Gastroesophageal sphincter (tissue), 4 donors: ENCODE data around the gene PRKG1. TPM values are rescaled to one million over a fixed set of nuclear protein-coding genes. Genes with fewer than 3 reads are reported as not detected.

Source experiments
- ATAC-seq: fragments of 150-250 bp; one replicate; pipeline ENCODE4 v1.9.1; 2016; ENCODE audit warnings: mild to moderate bottlenecking, moderate library complexity
- H3K27ac ChIP-seq, 4 donors: fragments of 200-600 bp; sonication (generic) in 3 of 4; 1 replicate in 3 of 4; 2 replicates in 1 of 4; pipeline ENCODE4 v1.5.1; 2016 to 2019
- H3K27me3 ChIP-seq: fragments of 200-600 bp; sonication (generic); one replicate; pipeline ENCODE4 v1.5.1; 2019
- H3K36me3 ChIP-seq, 2 donors: fragments of 200-600 bp; sonication (generic); one replicate each; pipeline ENCODE4 v1.5.1; 2019; ENCODE audit warnings: control low read depth in 1 of 2
- H3K4me1 ChIP-seq, 3 donors: fragments of 200-600 bp; sonication (generic); 1 replicate in 2 of 3; 2 replicates in 1 of 3; pipeline ENCODE4 v1.5.1; 2016 to 2019; ENCODE audit warnings: control low read depth in 2 of 3
- H3K4me3 ChIP-seq, 2 donors: fragments of 200-600 bp; sonication (generic); one replicate each; pipeline ENCODE4 v1.5.1; 2019; ENCODE audit warnings: mild to moderate bottlenecking in 1 of 2, moderate library complexity in 1 of 2
- H3K9me3 ChIP-seq, 3 donors: fragments of 200-600 bp; sonication (generic); one replicate each; pipeline ENCODE4 v1.5.1; 2017 to 2019; ENCODE audit warnings: control low read depth in 2 of 3
- CTCF ChIP-seq, 4 experiments: fragments of 200-600 bp in 2 of 4; fragments of 450-650 bp in 2 of 4; sonication (generic) in 1 of 4; IDR thresholded peaks; one replicate each; pipeline ENCODE4 v1.5.1; 2017 to 2019; ENCODE audit warnings: antibody characterized with exemption in 4 of 4, mild to moderate bottlenecking in 2 of 4, moderate library complexity in 2 of 4
- EP300 ChIP-seq: sonication (generic); formaldehyde crosslinking; IDR thresholded peaks from one replicate; pipeline ENCODE4 v1.6.1; 2017; ENCODE audit warnings: antibody characterized with exemption, mild to moderate bottlenecking
- POLR2A ChIP-seq, 2 donors: fragments of 450-650 bp; IDR thresholded peaks; one replicate each; pipeline ENCODE4 v1.6.1; 2017; ENCODE audit warnings: antibody characterized with exemption in 2 of 2, mild to moderate bottlenecking in 2 of 2, moderate library complexity in 1 of 2
- POLR2AphosphoS5 ChIP-seq: sonication (generic); formaldehyde crosslinking; IDR thresholded peaks from one replicate; pipeline ENCODE4 v1.6.1; 2017; ENCODE audit warnings: antibody characterized with exemption
- WGBS, 2 donors: methylation state at CpG; one replicate each; pipeline ENCODE4 v1.1.5; 2018; ENCODE audit warnings: low coverage in 1 of 2; 5-methylcytosine and 5-hydroxymethylcytosine counted together
- total RNA-seq, 4 donors: library from RNA; depleted of rRNA; stranded (reverse); fragments of >200 nt; gene quantifications; one replicate each; pipeline ENCODE4 v1.1.0, GENCODE V29; 2016

The PRKG1 gene
- total RNA-seq, 4 donors from 2014 or later, result 27.5 to 73.2 (median 39.2) TPM

GRCh38 chr10:51097546-51097945, 23.3 kb downstream of the PRKG1 start:
- Histone ChIP-seq H3K9me3 (no peaks in the 10 kb centered on the region), H3K27ac (no peak overlapping the region), H3K4me3 (no peak overlapping the region), H3K27me3 (no peaks in the 10 kb centered on the region), H3K36me3 (no peaks in the 10 kb centered on the region), H3K4me1 (peaks cover 0 to 51% (median 4%) of the 10 kb centered on the region in 3 donors)
- TF ChIP-seq CTCF (IDR thresholded peaks at IDR 0.05) (no peak), EP300 (no peak), POLR2A (IDR thresholded peaks at IDR 0.05) (no peak), POLR2AphosphoS5 (no peak)
- ATAC-seq, result no peak
- WGBS, 2 donors, result 70 to 85% methylated on average over 4 of the region's 4 CpGs

GRCh38 chr10:51100221-51100620, 25.9 kb downstream of the PRKG1 start:
- Histone ChIP-seq H3K4me1 (peaks cover 0 to 28% (median 0%) of the 10 kb centered on the region in 3 donors), H3K36me3 (no peaks in the 10 kb centered on the region), H3K9me3 (no peaks in the 10 kb centered on the region), H3K27me3 (no peaks in the 10 kb centered on the region), H3K27ac (no peak overlapping the region), H3K4me3 (no peak overlapping the region)
- 87 to 100% methylated on average over 1 of the region's 1 CpG for WGBS, 2 donors
- TF ChIP-seq POLR2A (IDR thresholded peaks at IDR 0.05) (no peak), EP300 (no peak), POLR2AphosphoS5 (no peak), CTCF (IDR thresholded peaks at IDR 0.05) (no peak)
- ATAC-seq, result no peak

- no peaks in the 10 kb centered on the region for H3K9me3 ChIP-seq
- H3K36me3 ChIP-seq, result no peaks in the 10 kb centered on the region
- ATAC-seq, result no peak
- TF ChIP-seq POLR2A (IDR thresholded peaks at IDR 0.05) (no peak), EP300 (no peak), POLR2AphosphoS5 (no peak), CTCF (IDR thresholded peaks at IDR 0.05) (no peak)
- no peaks in the 10 kb centered on the region for H3K27me3 ChIP-seq
- H3K4me3 ChIP-seq, result no peak overlapping the region
- H3K4me1 ChIP-seq, result peaks cover 0 to 12% (median 0%) of the 10 kb centered on the region in 3 donors
- no peak overlapping the region for H3K27ac ChIP-seq
- WGBS, 2 donors, result 93% methylated on average over 3 of the region's 3 CpGs
Observed at GRCh38 chr10:51103554-51104217, 29.4 kb downstream of the PRKG1 start.

GRCh38 chr10:51106311-51106945, 32.1 kb downstream of the PRKG1 start:
- H3K36me3 ChIP-seq, result no peaks in the 10 kb centered on the region
- ATAC-seq, result no peak
- TF ChIP-seq POLR2AphosphoS5 (no peak), POLR2A (IDR thresholded peaks at IDR 0.05) (no peak), EP300 (no peak), CTCF (IDR thresholded peaks at IDR 0.05) (no peak)
- 86 to 88% methylated on average over 4 to 5 of the region's 5 CpGs for WGBS, 2 donors
- no peaks in the 10 kb centered on the region for H3K27me3 ChIP-seq
- no peak overlapping the region for H3K27ac ChIP-seq
- H3K9me3 ChIP-seq, result no peaks in the 10 kb centered on the region
- H3K4me1 ChIP-seq, result peaks cover 0 to 11% (median 0%) of the 10 kb centered on the region in 3 donors
- no peak overlapping the region for H3K4me3 ChIP-seq

- H3K4me1 ChIP-seq, result peaks cover 0 to 15% (median 0%) of the 10 kb centered on the region in 3 donors
- no peak overlapping the region for H3K27ac ChIP-seq
- TF ChIP-seq CTCF (IDR thresholded peaks at IDR 0.05), result no peak
- TF ChIP-seq EP300, result no peak
- no peak for TF ChIP-seq POLR2AphosphoS5
- no peak for TF ChIP-seq POLR2A (IDR thresholded peaks at IDR 0.05)
- no peak overlapping the region for H3K4me3 ChIP-seq
- no peaks in the 10 kb centered on the region for H3K27me3 ChIP-seq
- WGBS, 2 donors, result 75 to 100% methylated on average over 1 of the region's 1 CpG
- no peaks in the 10 kb centered on the region for H3K36me3 ChIP-seq
- no peak for ATAC-seq
- H3K9me3 ChIP-seq, result no peaks in the 10 kb centered on the region
Observed at GRCh38 chr10:51108406-51108805, 34.1 kb downstream of the PRKG1 start.
